ENCODE measurements around the gene SNX13. TPM values are rescaled to one million over a fixed set of nuclear protein-coding genes. Genes with fewer than 3 reads are reported as not detected.
A peak's percentile ranks its signal among the peaks of the same experiment; 100 is the strongest.

Gene SNX13, protein sequence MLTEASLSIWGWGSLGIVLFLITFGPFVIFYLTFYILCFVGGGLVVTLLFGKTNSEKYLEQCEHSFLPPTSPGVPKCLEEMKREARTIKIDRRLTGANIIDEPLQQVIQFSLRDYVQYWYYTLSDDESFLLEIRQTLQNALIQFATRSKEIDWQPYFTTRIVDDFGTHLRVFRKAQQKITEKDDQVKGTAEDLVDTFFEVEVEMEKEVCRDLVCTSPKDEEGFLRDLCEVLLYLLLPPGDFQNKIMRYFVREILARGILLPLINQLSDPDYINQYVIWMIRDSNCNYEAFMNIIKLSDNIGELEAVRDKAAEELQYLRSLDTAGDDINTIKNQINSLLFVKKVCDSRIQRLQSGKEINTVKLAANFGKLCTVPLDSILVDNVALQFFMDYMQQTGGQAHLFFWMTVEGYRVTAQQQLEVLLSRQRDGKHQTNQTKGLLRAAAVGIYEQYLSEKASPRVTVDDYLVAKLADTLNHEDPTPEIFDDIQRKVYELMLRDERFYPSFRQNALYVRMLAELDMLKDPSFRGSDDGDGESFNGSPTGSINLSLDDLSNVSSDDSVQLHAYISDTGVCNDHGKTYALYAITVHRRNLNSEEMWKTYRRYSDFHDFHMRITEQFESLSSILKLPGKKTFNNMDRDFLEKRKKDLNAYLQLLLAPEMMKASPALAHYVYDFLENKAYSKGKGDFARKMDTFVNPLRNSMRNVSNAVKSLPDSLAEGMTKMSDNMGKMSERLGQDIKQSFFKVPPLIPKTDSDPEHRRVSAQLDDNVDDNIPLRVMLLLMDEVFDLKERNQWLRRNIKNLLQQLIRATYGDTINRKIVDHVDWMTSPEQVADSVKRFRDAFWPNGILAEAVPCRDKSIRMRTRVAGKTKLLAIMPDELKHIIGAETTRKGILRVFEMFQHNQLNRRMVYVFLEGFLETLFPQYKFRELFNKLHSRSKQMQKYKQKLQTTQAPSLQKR
- total RNA-seq: 10 to 100 TPM; 23.4 to 26.3 TPM
- polyA plus RNA-seq: 9.2 TPM

DNA sequence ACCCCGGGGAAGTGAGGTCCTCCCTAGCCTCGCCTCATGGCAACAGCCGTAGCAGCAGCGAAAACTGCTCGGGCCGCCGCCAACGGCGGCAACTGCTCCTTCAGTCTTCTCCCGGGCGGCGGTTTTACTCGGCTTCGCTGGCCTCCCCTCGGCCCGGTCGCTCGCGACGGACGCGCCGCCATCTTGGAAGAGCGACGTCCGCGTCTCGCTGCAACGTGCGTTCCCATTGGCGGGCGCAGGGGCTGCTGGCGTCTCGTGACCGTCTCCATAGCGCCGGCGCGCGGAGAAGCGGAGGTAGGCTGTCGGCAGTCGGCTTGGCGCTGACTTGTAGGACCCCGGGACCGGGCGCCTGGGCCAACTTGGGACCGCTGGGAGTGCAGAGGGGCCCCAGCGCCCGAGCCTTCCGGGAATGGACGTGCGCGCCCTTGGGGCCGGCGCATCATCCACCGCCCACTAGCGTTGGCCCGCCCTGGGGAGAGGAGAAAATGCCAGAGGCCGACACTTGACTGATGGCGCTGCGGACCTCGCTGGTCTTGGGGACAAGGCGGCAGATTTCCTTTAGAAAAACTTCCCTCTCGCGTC lies at the start of gene SNX13:
TSS of gene SNX13 (minus strand) at position 193 of the 582 bp plus-strand sequence. CDS start 199 bp downstream, outside the sequence.
- peaks cover 41 to 59% (median 50%) of the 10 kb centered on the region in 3 donors for H3K4me1 Mint-ChIP-seq
- Histone ChIP-seq H3K27me3 (ENCODE audit: insufficient read depth, low read length, poor library complexity, severe bottlenecking) (no peaks in the 10 kb centered on the region), H3K27ac (ENCODE audit: low read depth, low read length) (peak within 1 kb of the TSS; percentile 94), H3K36me3 (ENCODE audit: insufficient read depth, low read length) (no peaks in the 10 kb centered on the region), H3K4me1 (ENCODE audit: insufficient read depth, low read length) (peaks cover 37% of the 10 kb centered on the region), H3K4me3 (ENCODE audit: low read length) (peak within 1 kb of the TSS; percentile 87), H3K9me3 (ENCODE audit: low read length) (no peaks in the 10 kb centered on the region)
- peaks cover 0 to 18% (median 1%) of the 10 kb centered on the region in 3 donors for H3K36me3 Mint-ChIP-seq
- peak; percentile 85 to 93 (median 88) for DNase-seq
- no peaks in the 10 kb centered on the region for H3K27me3 Mint-ChIP-seq
- ChIA-PET POLR2A (no interaction called here), CTCF (no interaction called here)
- H3K4me3 Mint-ChIP-seq: peak within 1 kb of the TSS; percentile 94 to 99 (median 98)
- no peaks in the 10 kb centered on the region for H3K9me3 Mint-ChIP-seq
- peak within 1 kb of the TSS; percentile 93 to 100 (median 98) for H3K27ac Mint-ChIP-seq

- no peaks in the 10 kb centered on the region for H3K4me1 ChIP-seq (ENCODE audit: insufficient read depth, low read length)
- no peaks in the 10 kb centered on the region for H3K36me3 Mint-ChIP-seq
- POLR2A ChIA-PET: no interaction called here
Observed at GRCh38 chr7:17989546-17989945, 49.3 kb upstream of the SNX13 start.

GRCh38 chr7:17988858-17989257 lies 48.6 kb upstream of the SNX13 start:
- Mint-ChIP-seq H3K36me3 (no peaks in the 10 kb centered on the region), H3K4me1 (no peaks in the 10 kb centered on the region), H3K27me3 (peaks cover 4% of the 10 kb centered on the region in 2 donors), H3K4me3 (no peak overlapping the region), H3K9me3 (no peaks in the 10 kb centered on the region), H3K27ac (no peak overlapping the region)
- Histone ChIP-seq H3K27ac (ENCODE audit: low read depth, low read length) (no peak overlapping the region), H3K9me3 (ENCODE audit: low read length) (no peaks in the 10 kb centered on the region), H3K36me3 (ENCODE audit: insufficient read depth, low read length) (no peaks in the 10 kb centered on the region), H3K4me3 (ENCODE audit: low read length) (no peak overlapping the region), H3K27me3 (ENCODE audit: insufficient read depth, low read length, poor library complexity, severe bottlenecking) (no peaks in the 10 kb centered on the region), H3K4me1 (ENCODE audit: insufficient read depth, low read length) (no peaks in the 10 kb centered on the region)
- POLR2A ChIA-PET: no interaction called here
- CTCF ChIA-PET: no interaction called here
- no peak for DNase-seq

More at GRCh38 chr7:17989546-17989945, 49.3 kb upstream of the SNX13 start:
- H3K4me3 ChIP-seq (ENCODE audit: low read length): no peak overlapping the region
- Mint-ChIP-seq H3K9me3 (no peaks in the 10 kb centered on the region), H3K27ac (no peak overlapping the region), H3K27me3 (peaks cover 4% of the 10 kb centered on the region in 2 donors), H3K4me1 (no peaks in the 10 kb centered on the region), H3K4me3 (no peak overlapping the region)
- no peaks in the 10 kb centered on the region for H3K27me3 ChIP-seq (ENCODE audit: insufficient read depth, low read length, poor library complexity, severe bottlenecking)
- no peak overlapping the region for H3K27ac ChIP-seq (ENCODE audit: low read depth, low read length)
- CTCF ChIA-PET: no interaction called here
- H3K36me3 ChIP-seq (ENCODE audit: insufficient read depth, low read length): no peaks in the 10 kb centered on the region
- DNase-seq: no peak
- no peaks in the 10 kb centered on the region for H3K9me3 ChIP-seq (ENCODE audit: low read length)

- Histone ChIP-seq H3K27ac (ENCODE audit: low read depth, low read length) (no peak overlapping the region), H3K4me1 (ENCODE audit: insufficient read depth, low read length) (no peaks in the 10 kb centered on the region), H3K9me3 (ENCODE audit: low read length) (no peaks in the 10 kb centered on the region), H3K27me3 (ENCODE audit: insufficient read depth, low read length, poor library complexity, severe bottlenecking) (no peaks in the 10 kb centered on the region), H3K4me3 (ENCODE audit: low read length) (no peak overlapping the region), H3K36me3 (ENCODE audit: insufficient read depth, low read length) (no peaks in the 10 kb centered on the region)
- H3K27me3 Mint-ChIP-seq: peaks cover 4% of the 10 kb centered on the region in 2 donors
- ChIA-PET CTCF (no interaction called here), POLR2A (no interaction called here)
- no peaks in the 10 kb centered on the region for H3K9me3 Mint-ChIP-seq
- no peak overlapping the region for H3K4me3 Mint-ChIP-seq
- no peak overlapping the region for H3K27ac Mint-ChIP-seq
- H3K4me1 Mint-ChIP-seq: peaks cover 0 to 3% (median under 1%) of the 10 kb centered on the region in 3 donors
- H3K36me3 Mint-ChIP-seq: no peaks in the 10 kb centered on the region
- DNase-seq: no peak
Observed at GRCh38 chr7:17988141-17988540, 47.8 kb upstream of the SNX13 start.

- Histone ChIP-seq H3K9me3 (ENCODE audit: low read length) (no peaks in the 10 kb centered on the region), H3K36me3 (ENCODE audit: insufficient read depth, low read length) (no peaks in the 10 kb centered on the region), H3K27me3 (ENCODE audit: insufficient read depth, low read length, poor library complexity, severe bottlenecking) (no peaks in the 10 kb centered on the region), H3K4me1 (ENCODE audit: insufficient read depth, low read length) (no peaks in the 10 kb centered on the region), H3K27ac (ENCODE audit: low read depth, low read length) (no peak overlapping the region), H3K4me3 (ENCODE audit: low read length) (no peak overlapping the region)
- ChIA-PET CTCF (no interaction called here), POLR2A (no interaction called here)
- Mint-ChIP-seq H3K36me3 (no peaks in the 10 kb centered on the region), H3K4me3 (no peak overlapping the region), H3K9me3 (no peaks in the 10 kb centered on the region), H3K27ac (no peak overlapping the region), H3K27me3 (peaks cover 2 to 4% of the 10 kb centered on the region in 2 donors), H3K4me1 (peaks cover 0 to 5% (median 1%) of the 10 kb centered on the region in 3 donors)
- no peak for DNase-seq
Observed at GRCh38 chr7:17986851-17987250, 46.6 kb upstream of the SNX13 start.

DNA sequence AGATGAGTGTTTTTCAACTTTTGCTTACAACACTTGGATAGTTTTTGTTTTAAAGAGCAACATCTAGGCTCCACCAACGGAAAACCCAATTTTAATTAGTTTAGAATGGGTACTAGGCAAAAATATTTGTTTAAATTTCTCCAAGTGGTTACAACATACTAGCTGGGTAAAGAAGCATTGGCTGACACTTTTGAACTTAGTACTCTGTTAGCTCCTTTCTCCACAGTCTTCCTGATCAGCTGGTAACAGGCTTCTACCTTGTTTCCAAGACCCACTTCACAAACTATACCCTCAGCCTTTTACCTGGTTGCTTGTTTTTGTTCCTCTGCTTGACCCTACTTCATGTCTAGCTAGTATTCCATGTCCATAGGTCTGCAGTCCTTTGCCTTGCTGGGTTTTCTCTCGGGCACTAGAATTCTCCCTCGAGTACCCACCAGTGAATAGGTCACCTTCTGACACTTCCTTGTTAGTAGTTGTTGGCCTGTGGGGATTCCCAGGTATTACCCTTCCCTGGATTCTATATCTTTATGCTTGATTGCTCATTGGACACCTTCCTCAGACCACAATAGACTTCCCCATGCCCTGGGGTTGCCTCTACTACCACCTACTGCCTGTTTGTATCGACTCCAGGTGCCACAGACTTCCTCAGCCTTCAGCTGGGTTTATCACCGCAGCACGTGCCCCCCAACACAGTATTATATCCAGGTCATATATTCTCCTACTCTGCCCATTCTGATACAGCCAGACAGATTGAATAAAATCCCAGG lies 45.4 kb upstream of the SNX13 start:
- no peaks in the 10 kb centered on the region for H3K36me3 Mint-ChIP-seq
- CTCF ChIA-PET: no interaction called here
- H3K27me3 Mint-ChIP-seq: peaks cover 2 to 4% of the 10 kb centered on the region in 2 donors
- POLR2A ChIA-PET: no interaction called here
- no peak overlapping the region for H3K4me3 ChIP-seq (ENCODE audit: low read length)
- H3K27ac Mint-ChIP-seq: no peak overlapping the region
- no peaks in the 10 kb centered on the region for H3K4me1 ChIP-seq (ENCODE audit: insufficient read depth, low read length)
- no peak for DNase-seq
- H3K27ac ChIP-seq (ENCODE audit: low read depth, low read length): no peak overlapping the region
- H3K9me3 Mint-ChIP-seq: no peaks in the 10 kb centered on the region
- H3K4me1 Mint-ChIP-seq: peaks cover 0 to 5% (median 1%) of the 10 kb centered on the region in 3 donors
- no peak overlapping the region for H3K4me3 Mint-ChIP-seq
- H3K9me3 ChIP-seq (ENCODE audit: low read length): no peaks in the 10 kb centered on the region
- no peaks in the 10 kb centered on the region for H3K36me3 ChIP-seq (ENCODE audit: insufficient read depth, low read length)
- H3K27me3 ChIP-seq (ENCODE audit: insufficient read depth, low read length, poor library complexity, severe bottlenecking): no peaks in the 10 kb centered on the region

DNA sequence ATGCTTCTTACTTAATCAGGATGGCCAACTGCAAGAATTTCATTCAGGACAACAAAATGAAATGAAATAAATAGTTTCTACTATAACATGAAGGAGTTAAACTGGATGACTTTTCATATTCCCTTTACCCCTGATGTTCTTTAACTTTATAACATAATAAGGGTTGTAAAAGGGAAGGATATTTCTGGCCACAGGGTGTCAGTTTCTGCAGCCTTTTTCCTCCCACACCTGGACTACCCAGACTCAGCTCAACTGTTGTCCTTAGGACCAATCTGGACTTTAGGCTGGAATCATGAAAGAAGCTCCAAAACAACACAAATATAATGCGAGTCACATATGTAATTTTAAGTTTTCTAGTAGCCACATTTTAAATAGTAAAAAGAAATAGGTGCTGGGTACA lies 44.0 kb upstream of the SNX13 start:
- Mint-ChIP-seq H3K27ac (no peak overlapping the region), H3K36me3 (no peaks in the 10 kb centered on the region), H3K9me3 (no peaks in the 10 kb centered on the region), H3K27me3 (peaks cover 2 to 7% of the 10 kb centered on the region in 2 donors), H3K4me3 (no peak overlapping the region), H3K4me1 (peaks cover 0 to 5% (median 1%) of the 10 kb centered on the region in 3 donors)
- H3K27me3 ChIP-seq (ENCODE audit: insufficient read depth, low read length, poor library complexity, severe bottlenecking): no peaks in the 10 kb centered on the region
- H3K27ac ChIP-seq (ENCODE audit: low read depth, low read length): no peak overlapping the region
- POLR2A ChIA-PET: no interaction called here
- H3K4me1 ChIP-seq (ENCODE audit: insufficient read depth, low read length): no peaks in the 10 kb centered on the region
- H3K36me3 ChIP-seq (ENCODE audit: insufficient read depth, low read length): no peaks in the 10 kb centered on the region
- no peak for DNase-seq
- CTCF ChIA-PET: no interaction called here
- no peak overlapping the region for H3K4me3 ChIP-seq (ENCODE audit: low read length)
- no peaks in the 10 kb centered on the region for H3K9me3 ChIP-seq (ENCODE audit: low read length)

Measured in CD8-positive, alpha-beta memory T cell (primary cell).